NB4 (cell line): ENCODE results near the gene ACCSL.

Experiments
- MYC ChIP-seq: IDR thresholded peaks from 2 replicates; pipeline ENCODE4 v1.6.1; 2011; ENCODE audit warnings: low read depth, low read length
- POLR2A ChIP-seq: IDR thresholded peaks from 2 replicates; pipeline ENCODE4 v1.6.1; 2011; ENCODE audit warnings: mild to moderate bottlenecking; ENCODE audit not compliant: insufficient read length; ENCODE audit errors: extremely low read depth
- TF ChIP-seq, protein P1 (sequence below): IDR thresholded peaks from one replicate; pipeline ENCODE4 v1.5.1; 2012; ENCODE audit warnings: low read depth, low read length

DNA sequence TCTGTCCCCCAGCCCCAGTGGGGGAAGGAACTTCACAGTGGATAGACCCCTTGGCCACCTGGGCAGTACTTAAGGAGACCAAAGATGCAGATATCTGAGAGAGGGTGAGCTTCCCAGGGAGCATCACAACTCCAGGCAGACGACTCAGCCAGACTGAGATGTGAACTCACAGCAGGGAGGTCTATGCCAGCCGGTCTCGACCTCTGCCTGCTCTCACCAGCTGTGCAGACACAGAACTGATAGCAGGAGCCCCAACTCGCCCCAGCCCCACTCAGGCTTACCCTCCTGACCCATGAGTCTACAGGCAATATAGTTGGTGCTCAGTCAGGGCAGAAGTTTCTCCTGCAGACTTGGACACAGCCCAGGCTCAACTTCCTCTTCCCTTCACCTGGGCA lies 29.7 kb upstream of the ACCSL start:
- TF ChIP-seq, protein P1, sequence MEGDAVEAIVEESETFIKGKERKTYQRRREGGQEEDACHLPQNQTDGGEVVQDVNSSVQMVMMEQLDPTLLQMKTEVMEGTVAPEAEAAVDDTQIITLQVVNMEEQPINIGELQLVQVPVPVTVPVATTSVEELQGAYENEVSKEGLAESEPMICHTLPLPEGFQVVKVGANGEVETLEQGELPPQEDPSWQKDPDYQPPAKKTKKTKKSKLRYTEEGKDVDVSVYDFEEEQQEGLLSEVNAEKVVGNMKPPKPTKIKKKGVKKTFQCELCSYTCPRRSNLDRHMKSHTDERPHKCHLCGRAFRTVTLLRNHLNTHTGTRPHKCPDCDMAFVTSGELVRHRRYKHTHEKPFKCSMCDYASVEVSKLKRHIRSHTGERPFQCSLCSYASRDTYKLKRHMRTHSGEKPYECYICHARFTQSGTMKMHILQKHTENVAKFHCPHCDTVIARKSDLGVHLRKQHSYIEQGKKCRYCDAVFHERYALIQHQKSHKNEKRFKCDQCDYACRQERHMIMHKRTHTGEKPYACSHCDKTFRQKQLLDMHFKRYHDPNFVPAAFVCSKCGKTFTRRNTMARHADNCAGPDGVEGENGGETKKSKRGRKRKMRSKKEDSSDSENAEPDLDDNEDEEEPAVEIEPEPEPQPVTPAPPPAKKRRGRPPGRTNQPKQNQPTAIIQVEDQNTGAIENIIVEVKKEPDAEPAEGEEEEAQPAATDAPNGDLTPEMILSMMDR: no peak
- TF ChIP-seq MYC (no peak), POLR2A (no peak)
